GM23338 (cell line): Measurements from ENCODE around the gene MTA2. TPM values are rescaled to one million over a fixed set of nuclear protein-coding genes. Genes with fewer than 3 reads are reported as not detected.

Experiments
- ATAC-seq: fragments of 200-7000 bp; cut with Tn5 transposase; 3 replicates; pipeline ENCODE4 v1.9.1; 2020
- DNase-seq: peaks from one replicate; pipeline ENCODE4 v3.0.0-alpha.2; 2015; ENCODE audit warnings: low spot score
- H2AFZ ChIP-seq: fragments of 200-600 bp; sonication (generic); 2 replicates; pipeline ENCODE4 v1.8.0; 2016; ENCODE audit warnings: antibody characterized with exemption, mild to moderate bottlenecking, moderate library complexity
- H3F3A ChIP-seq: fragments of 200-600 bp; sonication (generic); replicated peaks from 2 replicates; pipeline ENCODE4 v1.8.0; 2017; ENCODE audit warnings: antibody characterized with exemption, mixed run types, low read depth
- H3K27ac ChIP-seq: fragments of 200-600 bp; sonication (generic); 2 replicates; pipeline ENCODE4 v1.6.1; 2016; ENCODE audit warnings: low read depth
- H3K27me3 ChIP-seq: fragments of 200-600 bp; sonication (generic); 2 replicates; pipeline ENCODE4 v1.8.0; 2016; ENCODE audit warnings: mild to moderate bottlenecking, mixed run types, moderate library complexity; ENCODE audit not compliant: insufficient read depth
- H3K36me3 ChIP-seq: fragments of 200-600 bp; sonication (generic); 2 replicates; pipeline ENCODE4 v1.8.0; 2016; ENCODE audit warnings: mild to moderate bottlenecking; ENCODE audit not compliant: insufficient read depth
- H3K4me1 ChIP-seq: fragments of 200-600 bp; sonication (generic); 2 replicates; pipeline ENCODE4 v1.8.0; 2016; ENCODE audit warnings: mild to moderate bottlenecking, moderate library complexity; ENCODE audit not compliant: insufficient read depth
- H3K4me2 ChIP-seq: fragments of 200-600 bp; sonication (generic); 2 replicates; pipeline ENCODE4 v1.7.1; 2017; ENCODE audit warnings: mixed run types
- H3K4me3 ChIP-seq: fragments of 200-600 bp; sonication (generic); 2 replicates; pipeline ENCODE4 v1.6.1; 2016; ENCODE audit warnings: mixed run types
- H3K79me2 ChIP-seq: fragments of 200-600 bp; sonication (generic); replicated peaks from 2 replicates; pipeline ENCODE4 v1.8.0; 2017; ENCODE audit warnings: mild to moderate bottlenecking; ENCODE audit not compliant: insufficient read depth
- H3K9me2 ChIP-seq: fragments of 200-600 bp; sonication (generic); 2 replicates; pipeline ENCODE4 v1.8.0; 2017; ENCODE audit not compliant: insufficient read depth
- H4K20me1 ChIP-seq: fragments of 200-600 bp; sonication (generic); replicated peaks from 2 replicates; pipeline ENCODE4 v1.8.0; 2017; ENCODE audit warnings: mild to moderate bottlenecking; ENCODE audit not compliant: insufficient read depth
- H3K27ac Mint-ChIP-seq: 2 replicates; pipeline ENCODE4 v1.8.0; 2020; ENCODE audit warnings: inconsistent platforms, mild to moderate bottlenecking, moderate library complexity, mixed read lengths
- H3K27me3 Mint-ChIP-seq: 3 replicates; pipeline ENCODE4 v1.8.0; 2022; ENCODE audit warnings: low read depth, mild to moderate bottlenecking, moderate library complexity, mixed read lengths, inconsistent platforms; ENCODE audit not compliant: insufficient read depth, poor library complexity
- H3K36me3 Mint-ChIP-seq: 3 replicates; pipeline ENCODE4 v1.8.0; 2021; ENCODE audit warnings: low read depth, mild to moderate bottlenecking, inconsistent platforms, moderate library complexity, mixed read lengths
- H3K4me1 Mint-ChIP-seq: 3 replicates; pipeline ENCODE4 v1.8.0; 2020; ENCODE audit warnings: mild to moderate bottlenecking, inconsistent platforms, mixed read lengths
- H3K4me3 Mint-ChIP-seq: 3 replicates; pipeline ENCODE4 v1.8.0; 2021; ENCODE audit warnings: moderate library complexity, mild to moderate bottlenecking, inconsistent platforms, mixed read lengths
- H3K9me3 Mint-ChIP-seq: 3 replicates; pipeline ENCODE4 v1.8.0; 2020; ENCODE audit warnings: moderate library complexity, mild to moderate bottlenecking, inconsistent platforms, mixed read lengths
- EZH2 ChIP-seq: fragments of 200-600 bp; sonication (generic); IDR thresholded peaks from one replicate; pipeline ENCODE4 v1.8.0; 2017; ENCODE audit warnings: antibody characterized with exemption, mild to moderate bottlenecking, low read depth; ENCODE audit not compliant: unreplicated experiment
- EZH2phosphoT487 ChIP-seq: fragments of 200-600 bp; sonication (generic); IDR thresholded peaks from one replicate; pipeline ENCODE4 v1.8.1; 2018; ENCODE audit warnings: antibody characterized with exemption; ENCODE audit not compliant: unreplicated experiment
- microRNA-seq: library from miRNA; unstranded; fragments of <30 nt; microRNA quantifications from one replicate; pipeline ENCODE4, GENCODE V29; 2017
- polyA plus RNA-seq: library from polyadenylated mRNA; unstranded; fragments of >200 nt; fragmentation: Nextera tagmentation; extraction: Ambion mirVana; gene quantifications from 2 replicates; pipeline ENCODE4 v1.2.1, GENCODE V29; 2016
- small RNA-seq: library from RNA; depleted of rRNA; stranded (forward); fragments of <200 nt; gene quantifications from one replicate; pipeline ENCODE3, GENCODE V24; 2014; ENCODE audit warnings: low replicate concordance
- total RNA-seq: library from RNA; depleted of rRNA; stranded (reverse); fragments of >200 nt; shearing (Covaris generic); gene quantifications from 2 replicates; pipeline ENCODE4 v1.2.3, GENCODE V29; 2014; rRNA removed

Gene MTA2
- total and polyA plus RNA-seq, 2 experiments from 2014 or later, result 22.9 to 102 TPM

DNA sequence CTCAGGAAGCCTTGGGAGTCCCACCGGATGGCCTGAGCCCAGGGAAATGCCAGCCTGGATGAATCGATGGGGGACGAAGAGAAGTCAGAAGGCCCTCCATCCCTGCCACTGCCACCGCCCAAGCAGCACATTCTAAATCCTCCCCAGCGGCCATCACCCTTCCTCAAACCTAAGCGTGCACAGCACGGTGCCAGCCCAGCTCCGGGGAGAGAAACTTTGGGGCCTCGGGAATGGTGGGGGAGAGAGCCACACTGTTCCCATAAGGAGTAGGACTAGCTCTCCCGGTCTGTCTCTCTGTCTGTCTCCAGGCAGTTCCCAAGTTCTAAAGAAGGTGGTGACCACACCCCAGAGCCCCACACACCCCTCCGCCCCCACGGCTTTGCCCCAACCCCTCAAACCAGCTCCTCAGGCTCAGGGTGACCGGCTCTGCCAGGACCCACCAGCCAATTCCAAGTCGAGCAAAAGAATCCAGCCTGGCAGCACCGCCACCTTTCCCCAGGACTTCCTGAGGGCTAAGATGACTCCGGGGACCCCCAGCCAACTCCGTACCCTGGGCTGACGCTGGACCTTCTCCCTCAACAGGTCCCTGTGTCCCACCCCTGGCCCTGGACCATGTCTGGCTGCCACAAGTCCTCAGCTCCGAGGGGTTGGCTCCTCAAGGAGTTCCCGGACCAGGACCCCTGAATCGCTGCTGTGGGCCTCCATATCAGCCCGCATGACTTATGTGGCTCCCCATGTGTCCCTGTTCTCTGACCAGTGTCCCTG is 57.8 kb downstream of the MTA2 start:
- Mint-ChIP-seq H3K27ac (no peak overlapping the region), H3K27me3 (peaks cover 68% of the 10 kb centered on the region), H3K9me3 (no peaks in the 10 kb centered on the region; the same call in 2 of the 3 replicates), H3K4me1 (peaks cover 54% of the 10 kb centered on the region), H3K36me3 (no peaks in the 10 kb centered on the region), H3K4me3 (peak overlapping the region; percentile 83; the same call in 2 of the 3 replicates)
- Histone ChIP-seq H3K79me2 (no peaks in the 10 kb centered on the region), H3F3A (0 out of 2 replicates have a peak, but pooled peaks cover 3% of the 10 kb centered on the region), H3K36me3 (no peaks in the 10 kb centered on the region), H3K4me3 (peak overlapping the region; percentile 88), H3K4me2 (peak overlapping the region; percentile 96), H3K27ac (no peak overlapping the region), H3K9me2 (no peaks in the 10 kb centered on the region), H2AFZ (no peak overlapping the region), H3K27me3 (peaks cover 77% of the 10 kb centered on the region), H4K20me1 (no peaks in the 10 kb centered on the region), H3K4me1 (peaks cover 38% of the 10 kb centered on the region; the same call in 1 of the 2 replicates)
- no peak for DNase-seq
- TF ChIP-seq EZH2phosphoT487, result no peak
- peak; percentile 25 for TF ChIP-seq EZH2
- no peak for ATAC-seq

Small RNA genes within 50 kb of the gene (microRNA-seq; reads per million reads assigned to microRNA genes)
- 0.89 reads per million for gene MIR6747

Small RNA genes within 50 kb of the gene (small RNA-seq; reads per million reads assigned to genes)
- gene AP001458.1 (not detected), gene EEF1G (not detected), gene MIR6747 (0.07 reads per million)

Other genes with a start within 250 kb of the MTA2 start
- not detected in 2 replicates for gene SCGB1A1, start 182.8 kb downstream of the MTA2 start, total RNA-seq
- not detected in 2 replicates for gene SCGB1A1, start 182.8 kb downstream of the MTA2 start, polyA plus RNA-seq
- gene AHNAK, start 55.1 kb downstream of the MTA2 start, total RNA-seq, result 1.7 and 2.1 TPM in 2 replicates
- gene AHNAK, start 55.1 kb downstream of the MTA2 start, polyA plus RNA-seq, result 0.91 and 1.1 TPM in 2 replicates
- gene EEF1G, start 28.0 kb downstream of the MTA2 start, total RNA-seq, result 1,200 and 1,316 TPM in 2 replicates
- 696 and 736 TPM in 2 replicates for gene EEF1G, start 28.0 kb downstream of the MTA2 start, polyA plus RNA-seq
- gene TUT1, start 10.3 kb downstream of the MTA2 start, total RNA-seq, result 15.2 and 22.2 TPM in 2 replicates
- gene TUT1, start 10.3 kb downstream of the MTA2 start, polyA plus RNA-seq, result 12.8 and 14.0 TPM in 2 replicates
- gene EML3, start 10.9 kb upstream of the MTA2 start, total RNA-seq, result 17.1 and 19.3 TPM in 2 replicates
- gene EML3, start 10.9 kb upstream of the MTA2 start, polyA plus RNA-seq, result 15.4 and 15.5 TPM in 2 replicates
- gene ROM1, start 11.4 kb upstream of the MTA2 start, total RNA-seq, result 0.24 TPM in 1 of 2 replicates, not detected in the other
- 0.65 and 0.89 TPM in 2 replicates for gene ROM1, start 11.4 kb upstream of the MTA2 start, polyA plus RNA-seq
- gene B3GAT3, start 20.1 kb upstream of the MTA2 start, total RNA-seq, result 18.4 and 21.1 TPM in 2 replicates
- gene B3GAT3, start 20.1 kb upstream of the MTA2 start, polyA plus RNA-seq, result 16.4 and 16.6 TPM in 2 replicates
- gene GANAB, start 44.7 kb upstream of the MTA2 start, total RNA-seq, result 267 and 272 TPM in 2 replicates
- 76.8 and 82.3 TPM in 2 replicates for gene GANAB, start 44.7 kb upstream of the MTA2 start, polyA plus RNA-seq
- gene INTS5, start 51.4 kb upstream of the MTA2 start, total RNA-seq, result 33.4 and 37.2 TPM in 2 replicates
- gene INTS5, start 51.4 kb upstream of the MTA2 start, polyA plus RNA-seq, result 5.7 TPM in 2 replicates
- 110 and 132 TPM in 2 replicates for gene C11orf98, start 63.3 kb upstream of the MTA2 start, total RNA-seq
- gene C11orf98, start 63.3 kb upstream of the MTA2 start, polyA plus RNA-seq, result 479 and 507 TPM in 2 replicates
- 8.0 and 26.4 TPM in 2 replicates for gene CSKMT, start 63.4 kb upstream of the MTA2 start, total RNA-seq
- gene CSKMT, start 63.4 kb upstream of the MTA2 start, polyA plus RNA-seq, result 25.6 and 30.0 TPM in 2 replicates
- gene UQCC3, start 69.8 kb upstream of the MTA2 start, total RNA-seq, result 13.0 and 15.9 TPM in 2 replicates
- gene UQCC3, start 69.8 kb upstream of the MTA2 start, polyA plus RNA-seq, result 53.9 and 54.7 TPM in 2 replicates
- 2.8 TPM in 2 replicates for gene LBHD1, start 70.4 kb upstream of the MTA2 start, total RNA-seq
- gene LBHD1, start 70.4 kb upstream of the MTA2 start, polyA plus RNA-seq, result 1.5 and 2.9 TPM in 2 replicates
- 62.0 and 132 TPM in 2 replicates for gene UBXN1, start 77.2 kb upstream of the MTA2 start, total RNA-seq
- 126 and 132 TPM in 2 replicates for gene UBXN1, start 77.2 kb upstream of the MTA2 start, polyA plus RNA-seq
- gene LRRN4CL, start 87.7 kb upstream of the MTA2 start, total RNA-seq, result 0.12 and 0.21 TPM in 2 replicates
- 0.08 and 0.10 TPM in 2 replicates for gene LRRN4CL, start 87.7 kb upstream of the MTA2 start, polyA plus RNA-seq
- 49.0 and 60.2 TPM in 2 replicates for gene BSCL2, start 105.6 kb upstream of the MTA2 start, total RNA-seq
- gene BSCL2, start 105.6 kb upstream of the MTA2 start, polyA plus RNA-seq, result 81.7 and 91.5 TPM in 2 replicates
- gene GNG3, start 105.8 kb upstream of the MTA2 start, total RNA-seq, result 0.82 and 2.1 TPM in 2 replicates
- 5.7 and 7.2 TPM in 2 replicates for gene GNG3, start 105.8 kb upstream of the MTA2 start, polyA plus RNA-seq
- gene HNRNPUL2, start 125.6 kb upstream of the MTA2 start, total RNA-seq, result 18.3 and 21.7 TPM in 2 replicates
- 9.4 and 10.9 TPM in 2 replicates for gene HNRNPUL2, start 125.6 kb upstream of the MTA2 start, polyA plus RNA-seq
- 27.5 and 51.4 TPM in 2 replicates for gene TTC9C, start 126.6 kb upstream of the MTA2 start, total RNA-seq
- 42.0 and 42.6 TPM in 2 replicates for gene TTC9C, start 126.6 kb upstream of the MTA2 start, polyA plus RNA-seq
- gene ZBTB3, start 152.3 kb upstream of the MTA2 start, total RNA-seq, result 82.6 and 91.7 TPM in 2 replicates
- 47.8 and 52.2 TPM in 2 replicates for gene ZBTB3, start 152.3 kb upstream of the MTA2 start, polyA plus RNA-seq
- gene POLR2G, start 159.7 kb upstream of the MTA2 start, total RNA-seq, result 101 and 117 TPM in 2 replicates
- 193 and 196 TPM in 2 replicates for gene POLR2G, start 159.7 kb upstream of the MTA2 start, polyA plus RNA-seq
- gene TAF6L, start 169.5 kb upstream of the MTA2 start, total RNA-seq, result 30.6 and 50.6 TPM in 2 replicates
- 21.8 and 23.0 TPM in 2 replicates for gene TAF6L, start 169.5 kb upstream of the MTA2 start, polyA plus RNA-seq
- 15.3 and 17.5 TPM in 2 replicates for gene TMEM179B, start 185.5 kb upstream of the MTA2 start, total RNA-seq
- gene TMEM179B, start 185.5 kb upstream of the MTA2 start, polyA plus RNA-seq, result 10.6 and 16.9 TPM in 2 replicates
- 35.6 and 46.1 TPM in 2 replicates for gene TMEM223, start 190.1 kb upstream of the MTA2 start, total RNA-seq
- 59.6 and 69.1 TPM in 2 replicates for gene TMEM223, start 190.1 kb upstream of the MTA2 start, polyA plus RNA-seq
- gene NXF1, start 203.6 kb upstream of the MTA2 start, total RNA-seq, result 31.8 and 33.8 TPM in 2 replicates
- 31.1 and 31.7 TPM in 2 replicates for gene NXF1, start 203.6 kb upstream of the MTA2 start, polyA plus RNA-seq
- gene STX5, start 230.2 kb upstream of the MTA2 start, total RNA-seq, result 15.0 and 22.2 TPM in 2 replicates
- gene STX5, start 230.2 kb upstream of the MTA2 start, polyA plus RNA-seq, result 7.4 and 7.7 TPM in 2 replicates
- not detected in 2 replicates for gene TEX54, start 231.0 kb upstream of the MTA2 start, total RNA-seq
- 1.3 and 1.9 TPM in 2 replicates for gene TEX54, start 231.0 kb upstream of the MTA2 start, polyA plus RNA-seq
- 109 and 136 TPM in 2 replicates for gene WDR74, start 237.7 kb upstream of the MTA2 start, total RNA-seq
- gene WDR74, start 237.7 kb upstream of the MTA2 start, polyA plus RNA-seq, result 94.4 and 95.8 TPM in 2 replicates